ENCODE data around the gene UVRAG.

UVRAG gene

GRCh38 chr11:75814677-75815344 lies at the start of gene UVRAG:
UVRAG (plus strand) TSS chr11:75815210; CDS start chr11:75815408, 198 bp downstream.
- no peaks in the 10 kb centered on the region for H3K27me3 ChIP-seq (ENCODE audit: low read depth, low read length)
- H3K36me3 ChIP-seq (ENCODE audit: control insufficient read depth in 1 of 2, insufficient read depth in 2 of 2, low read length in 2 of 2), result no peaks in the 10 kb centered on the region
- H3K27ac ChIP-seq (ENCODE audit: low read length), result peak within 1 kb of the TSS; percentile 73
- peak within 1 kb of the TSS; percentile 81 to 93 for H3K4me3 ChIP-seq (ENCODE audit: low read depth in 1 of 2, low read length in 2 of 2)
- peaks cover 14 to 16% of the 10 kb centered on the region in 2 donors for H3K4me1 ChIP-seq (ENCODE audit: control insufficient read depth in 1 of 2, insufficient read depth in 2 of 2, low read length in 2 of 2)
- no peaks in the 10 kb centered on the region for H3K9me3 ChIP-seq (ENCODE audit: control insufficient read depth in 1 of 2, low read length in 2 of 2)

GRCh38 chr11:75766443-75767227 lies 48.4 kb upstream of the UVRAG start:
- Histone ChIP-seq H3K4me3 (ENCODE audit: low read depth in 1 of 2, low read length in 2 of 2) (no peak overlapping the region), H3K27me3 (ENCODE audit: low read depth, low read length) (no peaks in the 10 kb centered on the region), H3K9me3 (ENCODE audit: control insufficient read depth in 1 of 2, low read length in 2 of 2) (no peaks in the 10 kb centered on the region), H3K27ac (ENCODE audit: low read length) (no peak overlapping the region), H3K36me3 (ENCODE audit: control insufficient read depth in 1 of 2, insufficient read depth in 2 of 2, low read length in 2 of 2) (no peaks in the 10 kb centered on the region), H3K4me1 (ENCODE audit: control insufficient read depth in 1 of 2, insufficient read depth in 2 of 2, low read length in 2 of 2) (peaks cover 0 to 15% of the 10 kb centered on the region in 2 donors)

GRCh38 chr11:75767228-75767572 lies 47.8 kb upstream of the UVRAG start:
- Histone ChIP-seq H3K27ac (ENCODE audit: low read length) (no peak overlapping the region), H3K4me1 (ENCODE audit: control insufficient read depth in 1 of 2, insufficient read depth in 2 of 2, low read length in 2 of 2) (peaks cover 0 to 15% of the 10 kb centered on the region in 2 donors)

GRCh38 chr11:75767793-75768111 lies 47.3 kb upstream of the UVRAG start:
- Histone ChIP-seq H3K4me1 (ENCODE audit: control insufficient read depth in 1 of 2, insufficient read depth in 2 of 2, low read length in 2 of 2) (peaks cover 0 to 15% of the 10 kb centered on the region in 2 donors), H3K27ac (ENCODE audit: low read length) (no peak overlapping the region), H3K36me3 (ENCODE audit: control insufficient read depth in 1 of 2, insufficient read depth in 2 of 2, low read length in 2 of 2) (no peaks in the 10 kb centered on the region), H3K9me3 (ENCODE audit: control insufficient read depth in 1 of 2, low read length in 2 of 2) (no peaks in the 10 kb centered on the region), H3K27me3 (ENCODE audit: low read depth, low read length) (no peaks in the 10 kb centered on the region), H3K4me3 (ENCODE audit: low read depth in 1 of 2, low read length in 2 of 2) (peak overlapping the region in 1 of 2 donors; percentile 51)

More at GRCh38 chr11:75767228-75767572, 47.8 kb upstream of the UVRAG start:
- Histone ChIP-seq H3K36me3 (ENCODE audit: control insufficient read depth in 1 of 2, insufficient read depth in 2 of 2, low read length in 2 of 2) (no peaks in the 10 kb centered on the region), H3K4me3 (ENCODE audit: low read depth in 1 of 2, low read length in 2 of 2) (no peak overlapping the region), H3K9me3 (ENCODE audit: control insufficient read depth in 1 of 2, low read length in 2 of 2) (no peaks in the 10 kb centered on the region), H3K27me3 (ENCODE audit: low read depth, low read length) (no peaks in the 10 kb centered on the region)

- no peaks in the 10 kb centered on the region for H3K36me3 ChIP-seq (ENCODE audit: control insufficient read depth in 1 of 2, insufficient read depth in 2 of 2, low read length in 2 of 2)
- H3K27ac ChIP-seq (ENCODE audit: low read length), result no peak within 1 kb of the TSS
- no peaks in the 10 kb centered on the region for H3K27me3 ChIP-seq (ENCODE audit: low read depth, low read length)
- H3K4me3 ChIP-seq (ENCODE audit: low read depth in 1 of 2, low read length in 2 of 2), result peak within 1 kb of the TSS; percentile 47 to 51
- H3K4me1 ChIP-seq (ENCODE audit: control insufficient read depth in 1 of 2, insufficient read depth in 2 of 2, low read length in 2 of 2), result peaks cover 0 to 15% of the 10 kb centered on the region in 2 donors
- no peaks in the 10 kb centered on the region for H3K9me3 ChIP-seq (ENCODE audit: control insufficient read depth in 1 of 2, low read length in 2 of 2)
These were observed 46.7 kb upstream of the UVRAG start, which contains the start of gene DGAT2 for GRCh38 chr11:75768112-75768908. DGAT2 (plus strand) TSS chr11:75768778; CDS start chr11:75768992, 214 bp downstream.

GRCh38 chr11:75768909-75769771 lies 45.9 kb upstream of the UVRAG start:
- no peaks in the 10 kb centered on the region for H3K27me3 ChIP-seq (ENCODE audit: low read depth, low read length)
- peak overlapping the region in 1 of 2 donors; percentile 51 for H3K4me3 ChIP-seq (ENCODE audit: low read depth in 1 of 2, low read length in 2 of 2)
- H3K36me3 ChIP-seq (ENCODE audit: control insufficient read depth in 1 of 2, insufficient read depth in 2 of 2, low read length in 2 of 2), result no peaks in the 10 kb centered on the region
- no peaks in the 10 kb centered on the region for H3K9me3 ChIP-seq (ENCODE audit: control insufficient read depth in 1 of 2, low read length in 2 of 2)
- H3K27ac ChIP-seq (ENCODE audit: low read length), result no peak overlapping the region
- peaks cover 0 to 15% of the 10 kb centered on the region in 2 donors for H3K4me1 ChIP-seq (ENCODE audit: control insufficient read depth in 1 of 2, insufficient read depth in 2 of 2, low read length in 2 of 2)

- H3K36me3 ChIP-seq (ENCODE audit: control insufficient read depth in 1 of 2, insufficient read depth in 2 of 2, low read length in 2 of 2), result no peaks in the 10 kb centered on the region
- no peak overlapping the region for H3K27ac ChIP-seq (ENCODE audit: low read length)
- peaks cover 0 to 15% of the 10 kb centered on the region in 2 donors for H3K4me1 ChIP-seq (ENCODE audit: control insufficient read depth in 1 of 2, insufficient read depth in 2 of 2, low read length in 2 of 2)
- H3K27me3 ChIP-seq (ENCODE audit: low read depth, low read length), result no peaks in the 10 kb centered on the region
- no peaks in the 10 kb centered on the region for H3K9me3 ChIP-seq (ENCODE audit: control insufficient read depth in 1 of 2, low read length in 2 of 2)
- H3K4me3 ChIP-seq (ENCODE audit: low read depth in 1 of 2, low read length in 2 of 2), result no peak overlapping the region
These were observed 44.9 kb upstream of the UVRAG start for GRCh38 chr11:75770102-75770501.

- Histone ChIP-seq H3K4me1 (ENCODE audit: control insufficient read depth in 1 of 2, insufficient read depth in 2 of 2, low read length in 2 of 2) (peaks cover 0 to 15% of the 10 kb centered on the region in 2 donors), H3K4me3 (ENCODE audit: low read depth in 1 of 2, low read length in 2 of 2) (no peak overlapping the region), H3K27me3 (ENCODE audit: low read depth, low read length) (no peaks in the 10 kb centered on the region), H3K36me3 (ENCODE audit: control insufficient read depth in 1 of 2, insufficient read depth in 2 of 2, low read length in 2 of 2) (no peaks in the 10 kb centered on the region), H3K27ac (ENCODE audit: low read length) (no peak overlapping the region), H3K9me3 (ENCODE audit: control insufficient read depth in 1 of 2, low read length in 2 of 2) (no peaks in the 10 kb centered on the region)
These were observed 43.2 kb upstream of the UVRAG start for GRCh38 chr11:75771646-75772410.

- no peak overlapping the region for H3K27ac ChIP-seq (ENCODE audit: low read length)
- no peaks in the 10 kb centered on the region for H3K36me3 ChIP-seq (ENCODE audit: control insufficient read depth in 1 of 2, insufficient read depth in 2 of 2, low read length in 2 of 2)
- no peak overlapping the region for H3K4me3 ChIP-seq (ENCODE audit: low read depth in 1 of 2, low read length in 2 of 2)
- H3K27me3 ChIP-seq (ENCODE audit: low read depth, low read length), result no peaks in the 10 kb centered on the region
- H3K9me3 ChIP-seq (ENCODE audit: control insufficient read depth in 1 of 2, low read length in 2 of 2), result no peaks in the 10 kb centered on the region
- peaks cover 0 to 2% of the 10 kb centered on the region in 2 donors for H3K4me1 ChIP-seq (ENCODE audit: control insufficient read depth in 1 of 2, insufficient read depth in 2 of 2, low read length in 2 of 2)
These were observed 41.2 kb upstream of the UVRAG start for GRCh38 chr11:75773595-75774353.

GRCh38 chr11:75775056-75775455 lies 40.0 kb upstream of the UVRAG start:
- Histone ChIP-seq H3K36me3 (ENCODE audit: control insufficient read depth in 1 of 2, insufficient read depth in 2 of 2, low read length in 2 of 2) (no peaks in the 10 kb centered on the region), H3K9me3 (ENCODE audit: control insufficient read depth in 1 of 2, low read length in 2 of 2) (no peaks in the 10 kb centered on the region), H3K4me3 (ENCODE audit: low read depth in 1 of 2, low read length in 2 of 2) (no peak overlapping the region), H3K27me3 (ENCODE audit: low read depth, low read length) (no peaks in the 10 kb centered on the region), H3K27ac (ENCODE audit: low read length) (no peak overlapping the region), H3K4me1 (ENCODE audit: control insufficient read depth in 1 of 2, insufficient read depth in 2 of 2, low read length in 2 of 2) (no peaks in the 10 kb centered on the region)

All from muscle layer of duodenum (tissue), 2 donors.